GM04503 (cell line): Measurements from ENCODE around the gene LENG1.

Experiments used
- DNase-seq: peaks from one replicate; pipeline ENCODE4 v3.0.0-alpha.2; 2012; ENCODE audit warnings: low read depth

Gene LENG1

DNA sequence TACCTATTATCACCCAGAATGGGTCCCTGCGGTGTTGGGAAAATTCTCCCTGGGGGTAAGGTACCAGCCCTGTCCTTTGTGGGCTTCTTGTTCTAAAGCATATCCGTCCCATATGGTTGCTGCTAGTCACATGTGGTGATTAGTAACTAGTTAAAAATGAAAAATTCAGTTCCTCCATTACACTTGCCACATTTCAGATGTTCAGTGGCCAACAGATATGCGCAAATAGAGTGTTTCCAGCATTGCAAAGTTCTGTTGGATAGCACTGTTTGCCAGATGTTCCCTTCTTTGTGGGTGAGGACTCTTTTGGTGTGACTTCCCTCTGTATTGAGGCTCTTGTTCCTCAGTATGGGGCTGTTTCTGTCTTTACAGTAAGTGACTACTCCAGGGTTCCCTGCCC lies 18.2 kb downstream of the LENG1 start:
- DNase-seq, result peak; percentile 55

DNA sequence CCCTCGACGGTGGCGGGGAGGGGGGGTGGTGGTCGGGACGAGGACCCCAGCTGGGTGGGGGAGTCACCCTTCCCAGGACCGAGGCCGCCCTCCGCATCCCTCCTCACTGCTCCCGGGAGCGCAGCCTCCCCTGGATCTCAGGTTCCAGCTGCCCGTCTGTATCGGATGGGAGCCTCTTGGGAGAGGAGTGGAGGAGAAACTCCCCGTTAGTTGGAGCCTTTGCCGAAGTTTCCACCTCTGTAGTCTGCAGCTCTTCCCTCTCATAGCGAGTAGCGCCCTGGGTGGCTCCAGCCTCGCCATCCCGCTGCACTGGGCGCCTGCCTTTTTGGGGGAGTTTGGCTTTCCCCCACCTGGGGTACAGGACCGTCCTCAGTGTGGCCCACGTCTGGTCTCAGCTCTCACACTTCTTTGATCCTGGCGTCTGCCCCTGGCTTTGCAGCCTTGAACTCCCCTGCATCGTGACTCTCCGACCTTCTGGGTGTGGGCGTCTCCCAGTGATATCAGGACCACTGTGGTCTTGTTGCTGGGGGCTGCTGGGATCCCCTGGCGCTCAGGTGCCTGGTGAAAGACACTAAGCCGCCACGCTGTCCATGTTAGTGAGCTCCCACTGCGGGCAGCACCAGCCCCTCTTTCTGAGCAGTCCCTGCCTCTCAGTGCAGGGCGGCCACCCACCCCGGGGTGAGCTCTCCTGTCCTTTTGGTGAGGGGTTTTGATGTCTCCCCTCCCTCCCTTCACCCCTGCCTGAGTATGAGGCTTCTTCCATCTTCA lies 20.8 kb downstream of the LENG1 start:
- no peak for DNase-seq

DNA sequence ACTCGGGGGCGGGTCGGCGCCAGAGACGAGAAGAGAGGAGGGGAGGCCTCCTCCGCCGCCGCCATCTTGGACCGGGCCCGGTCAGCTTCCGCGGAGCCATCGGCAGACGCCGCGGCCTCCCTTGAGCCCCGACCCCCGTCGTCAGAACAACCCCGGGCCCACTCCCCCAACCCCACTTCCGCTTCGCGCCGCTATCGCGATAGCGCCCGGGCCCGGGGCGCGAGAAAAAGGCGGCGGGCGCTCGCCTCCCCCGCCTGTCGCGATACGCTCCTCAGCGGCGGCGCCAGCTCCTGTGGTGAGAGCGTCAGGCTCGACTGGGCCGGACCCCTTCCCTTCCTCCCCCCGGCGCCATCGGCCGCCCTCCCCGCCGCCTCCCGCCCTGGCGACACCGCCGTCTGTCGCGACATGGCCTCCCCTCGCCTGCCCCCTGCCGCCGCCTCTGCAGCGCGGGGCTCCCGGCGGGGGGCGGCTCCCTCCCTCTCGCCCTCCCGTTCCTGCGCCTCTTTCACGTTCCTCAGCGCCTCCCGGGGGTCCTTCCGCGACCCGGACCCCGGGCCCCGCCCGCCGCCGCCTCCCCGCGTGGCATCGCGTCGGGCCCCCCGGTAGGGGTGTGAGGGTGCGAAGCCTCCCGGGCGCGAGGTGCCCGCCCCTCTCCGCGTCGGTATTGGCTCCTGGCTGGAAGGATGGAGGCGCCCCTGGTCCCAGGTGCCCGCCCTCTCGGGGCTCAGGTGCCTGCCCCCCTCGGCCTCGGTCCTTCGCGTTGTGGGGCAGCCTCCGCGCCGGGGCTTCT lies 21.6 kb downstream of the LENG1 start, which contains the start of gene CNOT3:
Gene CNOT3, plus strand, starts transcription at position 64 of the 790 bp plus-strand sequence. CDS start 5,217 bp downstream, outside the sequence.
- DNase-seq, result no peak

DNA sequence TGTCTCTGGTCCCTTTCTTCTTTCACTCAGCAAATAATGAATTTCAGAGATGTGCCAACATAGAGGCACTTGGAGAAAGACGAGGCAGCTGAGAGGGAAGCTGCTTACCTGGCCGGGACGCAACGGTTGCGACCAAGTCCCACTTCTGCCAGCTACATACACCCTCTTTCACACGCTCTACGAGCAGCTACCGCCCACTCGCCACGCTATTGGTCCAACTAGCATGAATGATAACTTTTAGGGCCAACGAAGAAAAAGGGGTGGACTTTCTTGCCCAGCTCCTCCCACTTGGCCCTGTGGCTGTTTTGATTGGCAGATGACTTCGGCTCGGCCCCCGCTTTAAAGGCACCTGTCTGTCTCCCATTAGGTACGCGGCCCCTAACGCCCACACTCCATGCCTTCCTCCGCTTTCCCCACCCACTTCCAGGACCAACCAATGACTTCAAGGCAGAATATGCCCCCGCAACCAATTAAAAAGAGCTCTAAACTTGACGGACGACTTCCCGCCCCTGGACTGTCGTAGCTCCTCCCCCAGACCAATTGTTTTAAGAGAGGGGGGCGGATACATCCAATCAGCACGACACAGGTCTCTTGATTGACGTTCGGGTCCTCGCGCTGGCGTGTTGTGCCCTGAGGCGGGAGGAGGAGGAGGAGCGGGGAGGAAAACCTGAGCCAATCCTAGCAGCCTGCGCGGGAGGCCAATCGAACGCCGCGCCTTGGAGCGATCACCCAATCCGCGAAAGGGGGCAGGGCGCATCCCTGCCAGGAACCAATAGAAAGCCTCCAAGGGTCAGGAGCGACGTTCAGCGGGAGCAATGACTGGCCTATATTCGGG lies 22.4 kb downstream of the LENG1 start:
- peak; percentile 100 for DNase-seq

DNA sequence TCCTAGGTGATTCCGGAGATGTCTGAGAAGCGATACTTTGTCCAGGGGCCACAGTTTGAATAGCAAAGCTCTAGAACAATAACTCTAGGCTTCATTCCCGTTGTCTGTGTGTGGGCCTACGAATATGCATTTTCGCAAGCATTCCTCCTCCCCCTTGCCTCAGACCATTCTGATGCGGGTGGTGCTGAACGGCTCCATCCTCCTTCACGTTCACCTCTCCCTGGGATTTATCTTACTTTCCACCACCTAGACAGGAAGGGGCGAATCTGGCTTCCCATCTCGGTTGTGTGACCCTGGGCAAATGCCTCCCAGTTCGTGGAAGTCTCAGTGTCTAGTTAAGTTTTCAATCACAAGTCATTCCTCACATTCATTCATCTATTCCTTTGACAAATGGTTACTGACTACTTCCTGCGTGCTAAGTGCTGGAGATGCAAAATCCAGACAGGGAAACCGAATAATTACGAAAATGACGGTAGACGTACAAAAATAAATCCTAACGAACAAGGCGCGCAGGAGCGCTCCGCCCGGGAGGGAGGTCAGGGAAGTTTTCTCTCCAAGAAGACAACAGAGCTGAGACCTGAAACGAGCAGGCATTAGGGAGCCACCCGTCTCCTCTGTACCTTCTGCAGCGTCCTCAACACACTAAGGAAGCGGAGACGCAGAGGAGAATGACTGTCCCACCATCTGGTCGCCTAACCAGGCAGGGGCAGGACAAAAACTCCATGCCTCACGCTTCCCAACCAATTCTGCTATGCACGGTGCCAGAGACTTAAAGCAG lies 23.2 kb downstream of the LENG1 start:
- no peak for DNase-seq

DNA sequence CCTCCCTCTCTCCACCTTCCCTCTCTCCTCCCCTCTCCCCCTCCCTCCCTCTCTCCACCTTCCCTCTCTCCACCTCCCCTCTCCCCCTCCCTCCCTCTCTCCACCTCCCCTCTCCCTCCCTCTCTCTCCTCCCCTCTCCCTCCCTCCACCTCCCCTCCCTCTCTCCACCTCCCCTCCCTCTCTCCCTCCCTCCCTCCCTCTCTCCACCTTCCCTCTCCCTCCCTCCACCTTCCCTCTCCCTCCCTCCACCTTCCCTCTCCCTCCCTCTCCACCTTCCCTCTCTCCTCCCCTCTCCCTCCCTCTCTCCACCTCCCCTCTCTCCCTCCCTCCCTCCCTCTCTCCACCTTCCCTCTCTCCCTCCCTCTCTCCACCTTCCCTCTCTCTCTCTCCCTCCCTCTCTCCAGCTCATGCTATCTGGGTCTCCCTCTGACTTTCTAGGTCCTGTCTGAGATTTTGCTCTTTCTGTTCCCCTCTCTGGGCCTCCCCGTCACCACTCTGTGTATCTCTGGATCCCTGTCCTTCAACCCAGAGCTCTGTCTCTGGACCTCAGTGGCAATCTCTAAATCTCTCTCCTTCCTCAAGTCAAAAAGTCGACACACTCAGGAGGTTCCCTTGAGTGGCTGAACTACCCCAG lies 25.4 kb downstream of the LENG1 start:
- DNase-seq, result no peak

DNA sequence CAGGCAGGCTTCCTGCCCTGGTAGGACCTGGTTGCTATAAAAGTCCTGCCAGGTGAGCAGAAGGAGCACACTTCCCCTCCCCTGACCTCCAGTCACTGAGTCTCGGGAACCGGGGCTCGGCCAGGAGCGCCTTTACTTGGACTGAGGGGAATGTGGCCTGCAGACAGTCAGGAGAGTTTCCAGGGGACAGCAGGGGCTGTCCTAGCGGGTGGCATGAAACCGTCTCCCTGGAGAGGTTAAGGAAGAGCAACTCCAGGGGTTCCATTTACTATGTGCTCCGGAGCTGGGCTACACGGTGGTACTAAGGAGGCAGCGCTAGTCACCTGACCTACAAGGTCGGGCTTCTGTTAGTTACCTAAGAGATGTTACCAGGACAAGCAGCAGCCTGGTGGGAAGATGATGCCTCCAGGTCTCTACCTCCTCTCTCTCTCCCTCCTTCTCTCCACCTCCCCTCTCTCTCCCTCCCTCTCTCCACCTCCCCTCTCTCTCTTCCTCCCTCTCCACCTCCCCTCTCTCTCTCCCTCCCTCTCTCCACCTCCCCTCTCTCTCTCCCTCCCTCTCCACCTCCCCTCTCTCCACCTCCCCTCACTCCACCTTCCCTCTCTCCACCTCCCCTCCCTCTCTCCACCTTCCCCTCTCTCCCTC lies 26.1 kb downstream of the LENG1 start:
- DNase-seq, result no peak

DNA sequence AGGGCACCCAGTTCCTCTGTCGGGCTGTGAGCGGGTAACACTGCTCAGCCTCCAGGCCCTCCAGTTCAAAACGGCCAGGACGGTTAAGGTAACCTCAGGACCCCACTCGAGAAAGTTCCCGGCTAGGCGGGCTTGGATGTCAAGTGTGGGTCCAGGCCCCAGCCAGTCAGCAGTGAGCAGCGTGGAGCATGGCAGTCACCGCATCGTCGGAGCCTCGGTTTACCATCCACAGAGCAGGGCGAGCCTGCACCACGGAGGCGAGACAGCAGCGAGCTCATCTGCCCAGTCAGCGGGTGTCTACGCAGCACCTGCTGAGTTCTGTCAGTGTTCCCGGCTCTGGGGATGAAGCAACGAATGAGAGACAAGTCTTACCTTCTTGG lies 29.9 kb downstream of the LENG1 start:
- DNase-seq, result no peak

DNA sequence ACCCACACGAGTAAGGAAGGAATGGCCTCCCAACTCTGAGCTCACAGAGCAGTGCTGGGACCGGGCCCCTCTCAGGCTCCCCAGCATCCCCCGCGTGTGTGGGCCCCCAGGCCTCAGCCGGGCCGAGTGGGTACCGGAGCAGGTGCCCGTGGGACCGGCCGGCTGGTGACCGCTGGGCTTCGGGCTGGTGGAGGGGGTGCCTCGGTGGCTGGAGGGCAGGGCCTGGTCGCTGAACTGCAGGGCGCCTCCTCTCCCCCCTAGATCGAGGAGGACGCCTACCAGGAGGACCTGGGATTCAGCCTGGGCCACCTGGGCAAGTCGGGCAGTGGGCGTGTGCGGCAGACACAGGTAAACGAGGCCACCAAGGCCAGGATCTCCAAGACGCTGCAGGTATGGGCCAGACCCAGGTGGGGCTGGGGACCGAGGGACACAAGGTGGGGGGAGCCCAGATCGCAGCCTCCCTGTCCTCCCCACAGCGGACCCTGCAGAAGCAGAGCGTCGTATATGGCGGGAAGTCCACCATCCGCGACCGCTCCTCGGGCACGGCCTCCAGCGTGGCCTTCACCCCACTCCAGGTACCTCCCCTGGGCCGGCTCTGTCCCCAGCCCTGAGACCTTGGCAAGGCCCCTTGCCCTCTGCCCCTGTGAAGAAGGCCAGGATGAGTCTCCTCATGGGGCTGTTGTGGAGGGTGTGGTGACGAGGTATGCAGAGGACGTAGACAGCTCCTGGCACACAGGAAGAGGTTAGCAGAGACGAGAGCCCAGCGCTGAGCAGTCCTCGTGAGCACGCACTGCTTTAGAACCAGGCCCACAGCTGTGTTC lies 30.5 kb downstream of the LENG1 start:
- no peak for DNase-seq

DNA sequence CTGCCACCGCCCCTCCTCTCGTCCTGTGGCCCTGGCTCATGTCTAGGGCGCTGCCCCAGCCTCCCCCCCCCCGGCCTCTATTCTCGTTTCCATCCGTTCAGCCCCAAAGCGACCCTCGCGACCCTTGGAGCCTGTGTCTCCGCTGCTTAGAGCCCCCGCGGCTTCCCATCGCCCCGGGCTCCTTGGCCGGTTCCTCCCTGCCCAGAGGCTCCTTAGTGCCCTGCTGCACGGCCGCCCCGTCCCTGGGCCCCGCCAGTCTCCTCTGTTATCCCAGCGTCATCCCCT lies 31.1 kb downstream of the LENG1 start:
- no peak for DNase-seq

DNA sequence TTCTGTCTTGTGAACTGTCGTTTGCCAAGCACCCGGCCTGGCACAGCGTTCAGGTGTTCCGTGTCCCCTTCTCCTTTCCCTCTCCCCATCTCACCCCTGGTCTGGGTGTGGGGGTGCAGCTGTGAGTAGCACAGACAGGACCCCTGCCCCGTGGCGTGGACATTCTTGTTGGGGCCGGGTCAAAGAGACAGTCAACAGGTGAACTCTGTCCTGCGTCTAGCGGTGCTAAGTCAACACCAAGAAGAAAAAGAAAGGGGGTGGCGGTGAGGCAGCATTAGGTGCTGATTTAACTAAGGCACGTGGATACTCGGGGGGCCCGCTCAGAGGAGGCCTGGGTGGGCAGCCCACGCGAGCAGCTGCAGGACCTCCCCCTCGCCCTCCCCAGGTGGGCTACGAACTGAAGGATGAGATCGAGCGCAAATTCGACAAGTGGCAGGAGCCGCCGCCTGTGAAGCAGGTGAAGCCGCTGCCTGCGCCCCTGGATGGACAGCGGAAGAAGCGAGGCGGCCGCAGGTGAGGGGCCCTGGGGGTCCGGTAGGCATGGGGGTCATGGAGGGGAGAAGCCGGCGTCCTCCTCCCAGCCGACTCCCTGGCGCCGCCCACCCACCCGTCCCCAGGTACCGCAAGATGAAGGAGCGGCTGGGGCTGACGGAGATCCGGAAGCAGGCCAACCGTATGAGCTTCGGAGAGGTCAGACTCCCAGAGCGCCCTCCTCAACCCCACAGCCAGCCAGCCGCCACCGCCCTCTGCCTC lies 31.7 kb downstream of the LENG1 start:
- DNase-seq, result no peak

DNA sequence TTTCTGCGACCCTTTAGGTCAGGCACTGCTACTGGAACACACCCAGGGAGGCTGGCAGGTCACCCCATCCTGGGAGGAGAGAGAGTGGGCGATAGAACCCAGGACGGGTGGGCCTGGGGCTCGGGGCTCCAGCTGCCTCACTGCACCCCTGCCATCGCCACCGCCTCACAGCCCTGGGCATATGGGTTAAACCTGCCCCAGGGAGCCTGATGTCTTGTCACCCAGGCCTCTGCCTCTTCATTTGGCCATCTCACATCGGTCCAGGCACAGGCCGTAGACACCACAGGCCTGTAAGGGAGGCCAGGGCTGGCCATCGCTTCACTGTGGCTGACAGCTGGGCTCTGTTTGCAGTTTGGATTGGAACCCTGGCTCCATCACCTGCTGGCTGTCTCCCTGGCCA lies 33.8 kb downstream of the LENG1 start:
- no peak for DNase-seq

DNA sequence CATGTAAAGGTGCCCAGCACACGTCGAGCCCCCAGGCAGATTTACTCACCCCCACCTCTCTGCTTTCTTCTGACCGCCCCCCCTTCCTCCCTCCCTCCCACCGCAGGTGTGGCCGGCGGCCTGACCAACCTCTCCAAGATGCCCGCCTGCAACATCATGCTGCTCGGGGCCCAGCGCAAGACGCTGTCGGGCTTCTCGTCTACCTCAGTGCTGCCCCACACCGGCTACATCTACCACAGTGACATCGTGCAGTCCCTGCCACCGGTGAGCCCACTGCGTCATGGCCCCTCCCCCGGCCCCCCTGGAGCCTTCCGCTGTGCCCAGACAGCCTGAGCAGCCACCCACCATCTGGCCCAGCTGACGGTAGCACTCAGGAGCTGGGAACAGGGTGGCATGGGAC lies 35.1 kb downstream of the LENG1 start:
- no peak for DNase-seq

DNA sequence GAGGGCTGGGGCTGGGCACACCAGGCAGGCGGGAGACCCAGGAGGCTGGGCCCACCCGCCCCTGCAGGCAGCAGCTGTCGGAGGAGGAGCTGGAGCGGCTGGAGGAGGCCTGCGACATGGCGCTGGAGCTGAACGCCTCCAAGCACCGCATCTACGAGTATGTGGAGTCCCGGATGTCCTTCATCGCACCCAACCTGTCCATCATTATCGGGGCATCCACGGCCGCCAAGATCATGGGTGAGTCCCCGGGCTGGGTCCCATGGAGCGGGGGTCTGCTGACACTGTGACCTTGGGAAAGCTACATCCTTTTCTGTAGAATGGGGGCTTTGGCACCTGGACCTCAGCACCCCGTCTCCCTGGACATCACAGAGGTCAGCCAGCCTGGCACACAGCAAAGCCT lies 35.8 kb downstream of the LENG1 start:
- no peak for DNase-seq

DNA sequence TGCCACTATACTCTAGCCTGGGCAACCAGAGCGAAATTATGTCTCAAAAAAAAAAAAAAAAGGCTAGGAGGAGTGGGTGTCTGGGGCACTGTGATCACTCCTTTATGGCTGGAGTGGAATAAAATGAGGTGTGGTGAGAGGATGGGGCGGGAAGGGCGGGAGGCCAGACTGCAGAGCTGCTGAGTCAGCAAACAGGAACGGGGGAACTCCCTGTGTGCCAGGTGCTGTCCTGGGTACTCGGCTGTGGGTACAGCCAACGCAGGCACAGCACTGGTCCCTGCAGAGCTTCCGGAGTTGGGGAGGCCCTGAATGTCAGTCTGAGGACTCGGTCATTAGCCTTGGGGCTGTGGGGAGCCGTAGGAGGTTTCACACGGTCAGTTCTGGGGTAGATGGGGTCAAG lies 38.3 kb downstream of the LENG1 start:
- DNase-seq, result no peak

DNA sequence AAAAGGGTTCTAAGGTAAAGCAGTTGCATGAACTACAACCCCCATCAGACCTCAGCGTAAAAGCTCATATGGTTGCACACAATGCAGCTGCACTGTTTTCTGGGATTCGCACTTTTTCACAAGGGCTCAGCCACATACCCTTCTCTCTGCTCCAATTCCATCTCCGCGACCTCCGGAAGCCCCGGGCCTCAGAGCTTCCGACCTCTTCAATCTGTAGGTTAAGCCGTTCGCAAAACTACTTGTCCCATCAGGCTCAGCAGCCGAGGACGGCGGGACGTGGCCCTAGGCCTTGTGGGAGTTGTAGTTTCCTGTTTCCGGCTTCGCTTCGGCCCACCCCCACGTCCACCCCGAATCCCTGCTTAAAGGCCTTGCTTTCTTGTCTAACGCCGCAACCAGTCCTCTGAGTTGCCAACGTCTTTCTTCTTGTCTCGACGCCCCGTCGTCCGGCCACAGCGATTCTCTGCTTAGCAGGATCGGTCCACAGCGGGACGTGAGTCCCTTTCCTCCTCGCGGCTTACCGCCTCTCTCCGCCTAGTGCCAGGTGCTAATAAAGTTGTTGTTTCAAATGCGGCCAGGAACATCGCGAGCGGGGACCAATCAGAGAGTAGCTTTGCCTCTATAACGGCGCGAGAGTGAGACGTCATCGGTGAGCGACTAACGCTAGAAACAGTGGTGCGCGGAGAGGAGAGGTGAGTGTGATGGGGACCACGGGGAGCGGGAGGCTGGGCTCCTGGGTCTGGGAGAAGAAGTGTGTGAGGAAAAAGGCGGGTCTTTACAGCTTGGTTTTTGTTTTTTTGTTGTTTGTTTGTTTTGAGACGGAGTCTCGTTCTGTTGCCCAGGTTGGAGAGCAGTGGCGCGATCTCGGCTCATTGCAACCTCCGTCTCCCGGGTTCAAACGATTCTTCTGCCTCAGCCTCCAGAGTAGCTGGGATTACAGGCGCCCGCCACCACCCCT lies 44.1 kb downstream of the LENG1 start, which contains the start of the genes PRPF31 and TFPT:
Gene PRPF31, plus strand, starts transcription at position 646 of the 955 bp plus-strand sequence. CDS start 2,525 bp downstream, outside the sequence.
Gene TFPT, minus strand, starts transcription at position 549 of the 955 bp plus-strand sequence. Its CDS starts 388 bp downstream, at position 161.
- peak; percentile 91 for DNase-seq

DNA sequence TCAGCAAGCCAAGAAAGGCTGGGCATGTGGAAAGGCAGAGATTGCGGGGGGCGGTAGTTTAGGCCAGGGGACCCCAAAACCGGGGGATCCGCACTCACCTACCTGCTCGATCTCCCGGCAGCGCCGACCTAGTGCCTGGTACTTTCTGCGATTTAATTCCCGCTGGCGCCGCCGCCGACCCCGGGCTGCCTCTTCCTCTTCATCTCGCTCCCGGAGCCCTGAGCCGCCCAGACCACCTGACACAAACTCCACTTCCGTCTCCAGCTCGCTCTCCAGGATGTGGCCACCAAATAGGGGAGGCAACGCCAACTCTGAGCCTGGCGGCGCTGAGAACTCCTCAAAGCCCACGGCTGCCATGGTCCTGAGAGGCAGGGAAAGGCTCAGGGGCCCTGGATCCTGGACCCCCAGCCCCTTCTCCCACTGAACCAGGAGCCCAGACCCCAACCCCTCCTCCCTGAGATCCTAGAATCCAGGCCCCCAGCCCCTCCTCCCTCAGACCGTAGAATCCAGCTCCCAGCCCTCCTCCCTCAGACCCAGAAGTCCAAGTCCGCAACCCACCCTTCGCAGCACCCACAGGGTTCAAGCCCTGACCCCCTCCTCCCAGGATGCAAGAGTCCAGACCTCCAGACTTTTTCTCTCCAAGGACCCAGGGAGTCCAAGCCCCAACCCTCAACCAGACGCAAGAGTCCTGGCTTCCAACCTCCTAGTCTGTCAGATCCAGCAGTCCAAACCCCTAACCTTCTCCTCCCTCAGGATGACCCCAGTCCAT lies 45.0 kb downstream of the LENG1 start:
- no peak for DNase-seq
